Measurements from ENCODE around the gene WDR73.

Gene WDR73

DNA sequence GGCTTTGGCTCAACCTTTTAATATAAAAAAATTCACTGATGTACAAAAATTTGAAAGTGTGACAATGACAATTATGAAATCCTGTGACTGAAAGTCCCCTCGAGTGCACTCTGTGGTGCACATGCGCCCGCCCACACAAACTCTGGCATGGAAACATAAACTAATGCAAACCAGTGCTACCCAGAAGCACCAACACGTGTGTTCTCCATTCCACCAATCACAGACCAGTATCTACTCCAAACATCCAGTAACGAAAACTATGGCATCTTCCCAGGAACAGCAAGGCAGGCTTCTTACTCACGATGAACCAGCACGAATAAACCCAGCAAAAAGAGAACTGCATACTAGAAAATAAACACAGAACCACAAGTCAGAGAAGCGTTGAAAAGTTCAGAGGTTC, 15.6 kb upstream of the WDR73 start:
- TF ChIP-seq, protein P1, sequence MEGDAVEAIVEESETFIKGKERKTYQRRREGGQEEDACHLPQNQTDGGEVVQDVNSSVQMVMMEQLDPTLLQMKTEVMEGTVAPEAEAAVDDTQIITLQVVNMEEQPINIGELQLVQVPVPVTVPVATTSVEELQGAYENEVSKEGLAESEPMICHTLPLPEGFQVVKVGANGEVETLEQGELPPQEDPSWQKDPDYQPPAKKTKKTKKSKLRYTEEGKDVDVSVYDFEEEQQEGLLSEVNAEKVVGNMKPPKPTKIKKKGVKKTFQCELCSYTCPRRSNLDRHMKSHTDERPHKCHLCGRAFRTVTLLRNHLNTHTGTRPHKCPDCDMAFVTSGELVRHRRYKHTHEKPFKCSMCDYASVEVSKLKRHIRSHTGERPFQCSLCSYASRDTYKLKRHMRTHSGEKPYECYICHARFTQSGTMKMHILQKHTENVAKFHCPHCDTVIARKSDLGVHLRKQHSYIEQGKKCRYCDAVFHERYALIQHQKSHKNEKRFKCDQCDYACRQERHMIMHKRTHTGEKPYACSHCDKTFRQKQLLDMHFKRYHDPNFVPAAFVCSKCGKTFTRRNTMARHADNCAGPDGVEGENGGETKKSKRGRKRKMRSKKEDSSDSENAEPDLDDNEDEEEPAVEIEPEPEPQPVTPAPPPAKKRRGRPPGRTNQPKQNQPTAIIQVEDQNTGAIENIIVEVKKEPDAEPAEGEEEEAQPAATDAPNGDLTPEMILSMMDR (IDR thresholded peaks at IDR 0.05; ENCODE audit: low read depth, low read length, missing control alignments) = no peak
- DNase-seq (ENCODE audit: low read depth) = no peak
- in situ Hi-C loops (cut with HindIII; ENCODE audit: low sequenced_read_pairs) = loop anchor here (10.0 kb wide), 1 partner anchor 375 kb away; no protein-coding TSS in a partner anchor
- H3K4me3 ChIP-seq (ENCODE audit: low read depth, low read length) = no peak overlapping the region

DNA sequence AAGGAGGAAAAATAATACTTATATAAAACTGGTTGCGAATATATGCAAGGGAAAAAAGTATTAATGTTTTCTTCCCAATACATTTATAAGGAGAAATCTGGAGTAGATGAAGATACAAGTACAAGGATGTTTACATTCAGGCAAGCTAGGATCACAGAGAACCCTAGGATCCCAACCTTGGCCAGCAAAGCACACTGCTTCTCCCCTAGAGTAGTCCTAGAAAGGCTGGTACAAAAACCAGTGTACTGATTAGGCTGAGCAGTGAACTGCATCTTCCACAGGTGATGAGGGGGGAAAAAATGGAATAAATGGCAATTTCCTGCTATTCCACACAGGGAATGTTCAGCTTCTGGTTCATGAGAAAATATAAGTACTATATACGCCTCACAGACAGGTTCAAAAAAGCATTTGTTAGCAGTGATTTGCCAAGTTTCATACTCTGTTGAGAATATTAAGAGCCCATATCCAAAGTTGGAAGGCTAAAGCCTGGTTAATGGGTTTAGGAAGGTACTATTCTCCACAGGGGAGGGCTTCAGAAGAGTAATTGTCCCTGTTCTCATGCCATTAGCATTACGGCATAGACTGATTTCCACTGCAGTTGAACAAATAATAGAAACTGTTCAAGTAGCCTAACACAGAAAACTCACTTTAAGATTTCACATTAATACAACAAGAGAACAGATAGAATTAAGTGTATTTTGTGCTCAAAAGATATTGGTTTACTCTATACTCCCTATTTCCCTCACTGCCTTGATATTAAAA, 14.3 kb upstream of the WDR73 start:
- in situ Hi-C loops (cut with HindIII; ENCODE audit: low sequenced_read_pairs) = loop anchor here (10.0 kb wide), 1 partner anchor 376 kb away; no protein-coding TSS in a partner anchor
- TF ChIP-seq, protein P1 (IDR thresholded peaks at IDR 0.05; ENCODE audit: low read depth, low read length, missing control alignments) = no peak
- no peak for DNase-seq (ENCODE audit: low read depth)
- no peak overlapping the region for H3K4me3 ChIP-seq (ENCODE audit: low read depth, low read length)

DNA sequence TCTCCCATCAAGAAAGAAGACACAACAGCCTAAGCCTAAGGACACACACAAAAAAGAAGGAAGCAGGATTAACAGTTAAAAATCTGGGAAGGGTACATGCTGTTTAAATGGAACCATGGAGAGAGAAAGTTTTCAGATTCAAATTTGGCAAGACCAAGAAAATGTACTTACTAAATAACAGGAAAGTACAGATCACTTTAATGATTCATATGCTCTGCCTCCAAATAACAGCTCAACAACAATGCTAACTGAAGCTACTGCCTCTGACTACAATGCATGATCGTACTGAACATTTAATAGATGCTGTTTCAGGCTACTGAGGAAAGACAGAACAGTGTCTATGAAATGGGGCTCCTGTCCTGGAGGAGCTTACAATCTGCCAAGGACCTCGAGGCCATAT, 12.3 kb upstream of the WDR73 start:
- no peak overlapping the region for H3K4me3 ChIP-seq (ENCODE audit: low read depth, low read length)
- in situ Hi-C loops (cut with HindIII; ENCODE audit: low sequenced_read_pairs) = loop anchor here (10.0 kb wide), 1 partner anchor 378 kb away; no protein-coding TSS in a partner anchor
- TF ChIP-seq, protein P1 (IDR thresholded peaks at IDR 0.05; ENCODE audit: low read depth, low read length, missing control alignments) = no peak
- DNase-seq (ENCODE audit: low read depth) = no peak

DNA sequence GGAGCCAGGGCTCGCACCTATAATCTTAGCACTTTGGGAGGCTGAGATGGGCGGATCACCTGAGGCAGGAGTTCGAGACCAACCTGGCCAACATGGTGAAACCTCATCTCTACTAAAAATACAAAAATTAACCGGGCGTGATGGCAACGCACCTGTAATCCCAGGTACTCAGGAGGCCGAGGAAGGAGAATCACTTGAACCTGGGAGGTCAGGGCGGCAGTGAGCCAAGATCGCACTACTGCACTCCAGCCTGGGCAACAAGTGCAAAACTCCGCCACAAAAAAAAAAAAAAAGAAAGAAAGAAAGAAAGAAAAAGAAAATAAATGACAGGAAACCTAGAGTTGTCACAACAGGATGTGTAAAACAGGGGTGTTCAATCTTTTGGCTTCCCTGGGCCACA, 6.9 kb upstream of the WDR73 start:
- DNase-seq (ENCODE audit: low read depth) = no peak
- in situ Hi-C loops (cut with HindIII; ENCODE audit: low sequenced_read_pairs) = loop anchor here (5.0 to 10.0 kb wide), 3 partner anchors 41 to 384 kb away; no protein-coding TSS in a partner anchor
- TF ChIP-seq, protein P1 (IDR thresholded peaks at IDR 0.05; ENCODE audit: low read depth, low read length, missing control alignments) = no peak
- no peak overlapping the region for H3K4me3 ChIP-seq (ENCODE audit: low read depth, low read length)

DNA sequence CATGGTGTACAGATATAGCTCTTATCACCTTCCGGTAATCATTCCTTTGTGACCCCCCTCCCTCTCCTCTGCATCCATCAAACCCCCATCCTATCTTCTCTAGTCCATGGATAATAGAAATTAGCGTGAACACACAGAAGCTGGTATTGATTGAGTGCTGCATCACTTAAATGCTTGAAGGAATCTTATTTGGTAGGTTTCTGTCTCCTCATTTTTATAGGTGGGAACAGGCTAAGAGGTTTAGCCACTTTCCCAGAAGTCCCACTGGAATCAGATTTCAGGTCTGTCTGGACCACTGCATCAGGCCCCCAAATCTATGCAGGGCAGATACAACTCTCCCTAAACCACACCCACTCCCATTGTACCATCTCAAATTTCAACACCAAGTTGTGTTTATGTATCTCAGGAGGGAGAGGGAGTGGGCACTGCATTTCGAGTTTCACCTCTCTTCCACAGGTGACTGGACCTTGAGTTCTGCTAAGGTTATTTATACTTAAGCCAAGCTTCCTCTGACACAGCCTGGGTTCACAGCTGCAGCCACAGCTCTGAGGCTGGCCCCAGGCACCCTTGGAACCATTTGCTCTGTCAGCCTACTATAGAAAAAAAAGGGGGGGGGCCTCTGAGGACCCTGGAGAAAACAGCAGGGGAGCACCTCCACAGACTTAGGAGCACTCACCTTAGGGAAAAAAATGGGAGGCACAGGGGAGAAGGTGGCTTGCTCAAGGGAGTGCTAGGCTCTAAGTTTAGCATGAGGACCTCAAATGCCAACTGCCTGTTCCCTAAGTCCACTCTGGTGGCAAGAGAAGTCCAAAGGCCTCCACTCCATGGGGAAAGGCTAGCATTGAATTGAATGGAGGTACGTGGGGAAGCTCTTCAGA, 6.1 kb upstream of the WDR73 start:
- in situ Hi-C loops (cut with HindIII; ENCODE audit: low sequenced_read_pairs) = loop anchor here (5.0 to 10.0 kb wide), 3 partner anchors 42 to 385 kb away; no protein-coding TSS in a partner anchor

More for the DNA sequence above, 6.1 kb upstream of the WDR73 start:
- no peak for DNase-seq (ENCODE audit: low read depth)
- no peak overlapping the region for H3K4me3 ChIP-seq (ENCODE audit: low read depth, low read length)
- TF ChIP-seq, protein P1 (IDR thresholded peaks at IDR 0.05; ENCODE audit: low read depth, low read length, missing control alignments) = no peak
